NCI-H2227 (cell line): ENCODE data around the gene ZMIZ1.
A peak's percentile ranks its signal among the peaks of the same experiment; 100 is the strongest.

Experiments used
- DNase-seq: peaks from one replicate; lab custom pipeline; 2025; ENCODE audit not compliant: unreplicated experiment; lab: John Stamatoyannopoulos, UW

Gene ZMIZ1

GRCh38 chr10:79068562-79069324, at the start of gene ZMIZ1:
TSS of gene ZMIZ1 (plus strand) at chr10:79068966. CDS start at chr10:79201633, 132,667 bp downstream.
- DNase-seq = peak; percentile 85

GRCh38 chr10:79019441-79020014, 49.2 kb upstream of the ZMIZ1 start:
- no peak for DNase-seq

GRCh38 chr10:79020015-79020491, 48.7 kb upstream of the ZMIZ1 start:
- DNase-seq = no peak

- DNase-seq = no peak
Measured at GRCh38 chr10:79020605-79021004, 48.2 kb upstream of the ZMIZ1 start.

- DNase-seq = no peak
Measured at GRCh38 chr10:79021331-79021907, 47.3 kb upstream of the ZMIZ1 start.

GRCh38 chr10:79021948-79022499, 46.7 kb upstream of the ZMIZ1 start:
- no peak for DNase-seq

GRCh38 chr10:79022565-79023230, 46.1 kb upstream of the ZMIZ1 start:
- DNase-seq = no peak

GRCh38 chr10:79023240-79024162, 45.3 kb upstream of the ZMIZ1 start:
- DNase-seq = no peak

GRCh38 chr10:79024296-79024695, 44.5 kb upstream of the ZMIZ1 start:
- no peak for DNase-seq

- no peak for DNase-seq
Measured at GRCh38 chr10:79024720-79025198, 44.0 kb upstream of the ZMIZ1 start.

- peak; percentile 68 for DNase-seq
Measured at GRCh38 chr10:79025199-79025832, 43.5 kb upstream of the ZMIZ1 start.

- DNase-seq = no peak
Measured at GRCh38 chr10:79026341-79026761, 42.4 kb upstream of the ZMIZ1 start.

GRCh38 chr10:79026806-79027146, 42.0 kb upstream of the ZMIZ1 start:
- no peak for DNase-seq

- no peak for DNase-seq
Measured at GRCh38 chr10:79027147-79028055, 41.4 kb upstream of the ZMIZ1 start.

- no peak for DNase-seq
Measured at GRCh38 chr10:79028056-79028430, 40.7 kb upstream of the ZMIZ1 start.

- DNase-seq = no peak
Measured at GRCh38 chr10:79028451-79029010, 40.2 kb upstream of the ZMIZ1 start.

- no peak for DNase-seq
Measured at GRCh38 chr10:79029478-79030390, 39.0 kb upstream of the ZMIZ1 start.
